GM06990 (cell line): ENCODE results near the gene A4GNT.

Experiments
- DNase-seq: peaks from one replicate; pipeline ENCODE4 v3.0.0-alpha.2; 2011; ENCODE audit not compliant: insufficient read length; ENCODE audit errors: extremely low read depth
- H3K27me3 ChIP-seq: replicated peaks from 2 replicates; pipeline ENCODE4 v1.6.0; 2011; ENCODE audit warnings: low read length; ENCODE audit not compliant: control insufficient read depth, insufficient read depth
- H3K36me3 ChIP-seq: 2 replicates; pipeline ENCODE4 v1.5.1; 2011; ENCODE audit warnings: low read length; ENCODE audit not compliant: control insufficient read depth, insufficient read depth
- H3K4me3 ChIP-seq: replicated peaks from 2 replicates; pipeline ENCODE4 v1.5.1; 2011; ENCODE audit warnings: low read depth, mild to moderate bottlenecking, control low read depth, low read length
- CTCF ChIP-seq: IDR thresholded peaks from 2 replicates; pipeline ENCODE4 v1.5.1; 2011; ENCODE audit warnings: low read length, control low read depth, mild to moderate bottlenecking, inconsistent platforms; ENCODE audit not compliant: insufficient read depth, poor library complexity, severe bottlenecking

The A4GNT gene

GRCh38 chr3:138082085-138082991 lies 49.9 kb downstream of the A4GNT start:
- no peak for DNase-seq
- Histone ChIP-seq H3K4me3 (no peak overlapping the region), H3K27me3 (peaks cover 4% of the 10 kb centered on the region), H3K36me3 (no peaks in the 10 kb centered on the region)
- TF ChIP-seq CTCF, result no peak

GRCh38 chr3:138081371-138082084 lies 50.7 kb downstream of the A4GNT start:
- Histone ChIP-seq H3K4me3 (no peak overlapping the region), H3K36me3 (no peaks in the 10 kb centered on the region), H3K27me3 (peaks cover 4% of the 10 kb centered on the region)
- DNase-seq, result no peak
- TF ChIP-seq CTCF, result no peak

GRCh38 chr3:138079901-138080300 lies 52.3 kb downstream of the A4GNT start:
- Histone ChIP-seq H3K36me3 (no peaks in the 10 kb centered on the region), H3K4me3 (no peak overlapping the region), H3K27me3 (peaks cover 4% of the 10 kb centered on the region)
- TF ChIP-seq CTCF, result no peak
- DNase-seq, result no peak

- no peak overlapping the region for H3K4me3 ChIP-seq
- peaks cover 4% of the 10 kb centered on the region for H3K27me3 ChIP-seq
- no peak for TF ChIP-seq CTCF
- no peaks in the 10 kb centered on the region for H3K36me3 ChIP-seq
- DNase-seq, result no peak
These were observed 53.3 kb downstream of the A4GNT start for GRCh38 chr3:138078901-138079344.

- Histone ChIP-seq H3K27me3 (peaks cover 4% of the 10 kb centered on the region), H3K4me3 (no peak overlapping the region), H3K36me3 (no peaks in the 10 kb centered on the region)
- DNase-seq, result no peak
- TF ChIP-seq CTCF, result no peak
These were observed 54.1 kb downstream of the A4GNT start for GRCh38 chr3:138078096-138078495.
